Adrenal gland (tissue), 12 donors: ENCODE measurements around the gene HTR4. TPM values are rescaled to one million over a fixed set of nuclear protein-coding genes. Genes with fewer than 3 reads are reported as not detected.

ENCODE experiments used
- DNase-seq, 7 donors: peaks; one replicate each; pipeline ENCODE4 v3.0.0-alpha.2; 2019 to 2020
- H3K27ac ChIP-seq, 5 donors: fragments of 200-600 bp; sonication (generic) in 4 of 5; 1 replicate in 3 of 5; 2 replicates in 2 of 5; pipeline versions ENCODE4 v1.5.1 to v1.8.0; 2016 to 2020; ENCODE audit warnings: mild to moderate bottlenecking in 1 of 5
- H3K27me3 ChIP-seq: fragments of 200-600 bp; 2 replicates; pipeline ENCODE4 v1.8.0; 2021
- H3K36me3 ChIP-seq, 2 donors: fragments of 200-600 bp; replicated peaks in 1 of 2; 1 replicate in 1 of 2; 2 replicates in 1 of 2; pipeline versions ENCODE4 v1.5.1 to v1.8.0; 2018 to 2022
- H3K4me1 ChIP-seq, 2 donors: fragments of 200-600 bp; replicated peaks in 1 of 2; 1 replicate in 1 of 2; 2 replicates in 1 of 2; pipeline versions ENCODE4 v1.5.1 to v1.8.0; 2018 to 2021
- H3K4me3 ChIP-seq, 4 donors: fragments of 200-600 bp; sonication (generic) in 3 of 4; one replicate each; pipeline ENCODE4 v1.5.1; 2016 to 2018
- H3K9me3 ChIP-seq, 3 donors: fragments of 200-600 bp; sonication (generic) in 1 of 3; replicated peaks in 1 of 3; 1 replicate in 2 of 3; 2 replicates in 1 of 3; pipeline versions ENCODE4 v1.5.1 to v1.8.0; 2016 to 2021
- POLR2A ChIP-seq, 2 donors: fragments of 450-650 bp; IDR thresholded peaks; one replicate each; pipeline ENCODE4 v1.6.1; 2017; ENCODE audit warnings: antibody characterized with exemption in 2 of 2, mild to moderate bottlenecking in 2 of 2, moderate library complexity in 1 of 2
- WGBS, 4 donors: extraction: QIAGEN DNeasy Blood & Tissue Kit in 2 of 4; methylation state at CpG; one replicate each; pipeline versions ENCODE4 v1.1.5 to v1.1.7; 2013 to 2017; 5-methylcytosine and 5-hydroxymethylcytosine counted together
- intact Hi-C, 2 donors: fragments of 100-400 bp; cut with DNase I; formaldehyde crosslinking; loops; one replicate each; pipeline versions ENCODE4 v1.14.1 to v1.15.0; 2022 to 2023
- polyA plus RNA-seq, 3 donors: library from polyadenylated mRNA; stranded (reverse); fragments of 200-250 nt in 2 of 3; fragments of 350-450 nt in 1 of 3; fragmentation: Illumina TruSeq in 1 of 3; extraction: RNeasy Lipid Tissue Mini Kit (QIAGEN cat#74804) in 1 of 3; gene quantifications; one replicate each; pipeline ENCODE4 v1.2.3, GENCODE V29; 2013 to 2014
- total RNA-seq, 9 donors: library from RNA; depleted of rRNA in 4 of 9; stranded (reverse); fragments of >200 nt in 4 of 9; fragments of 120-200 nt in 1 of 9; fragmentation: NEBNext Ultra II Directional in 1 of 9; extraction: Animal tissue kit (Norgen Biotek cat#: 25700) in 1 of 9; gene quantifications; one replicate each; pipeline versions ENCODE4 v1.1.0 to v1.2.4, GENCODE V29; 2013 to 2023
- TF ChIP-seq, protein P1 (sequence below), 6 experiments: fragments of 450-650 bp in 4 of 6; fragments of 200-600 bp in 2 of 6; sonication (generic) in 1 of 6; IDR thresholded peaks; 1 replicate in 5 of 6; 2 replicates in 1 of 6; pipeline versions ENCODE4 v1.5.1 to v1.8.0; 2016 to 2021; ENCODE audit warnings: antibody characterized with exemption in 6 of 6, mild to moderate bottlenecking in 2 of 6, moderate library complexity in 1 of 6
- donor health status: healthy with polysubstance abuse.
- donor health status: Bipolar disorder and iron deficiency.
- donor health status: DM: yes; HTN: yes; CAD: no.
- donor health status: DM: no; HTN: no; CAD: no.
- donor health status: DM: no; HTN: no; CAD: no.
- donor health status: DM: yes; HTN: yes; CAD: no.

HTR4 gene
- total and polyA plus RNA-seq, 12 donors: 0.11 to 2.6 (median 0.83) TPM; not detected in 1

DNA sequence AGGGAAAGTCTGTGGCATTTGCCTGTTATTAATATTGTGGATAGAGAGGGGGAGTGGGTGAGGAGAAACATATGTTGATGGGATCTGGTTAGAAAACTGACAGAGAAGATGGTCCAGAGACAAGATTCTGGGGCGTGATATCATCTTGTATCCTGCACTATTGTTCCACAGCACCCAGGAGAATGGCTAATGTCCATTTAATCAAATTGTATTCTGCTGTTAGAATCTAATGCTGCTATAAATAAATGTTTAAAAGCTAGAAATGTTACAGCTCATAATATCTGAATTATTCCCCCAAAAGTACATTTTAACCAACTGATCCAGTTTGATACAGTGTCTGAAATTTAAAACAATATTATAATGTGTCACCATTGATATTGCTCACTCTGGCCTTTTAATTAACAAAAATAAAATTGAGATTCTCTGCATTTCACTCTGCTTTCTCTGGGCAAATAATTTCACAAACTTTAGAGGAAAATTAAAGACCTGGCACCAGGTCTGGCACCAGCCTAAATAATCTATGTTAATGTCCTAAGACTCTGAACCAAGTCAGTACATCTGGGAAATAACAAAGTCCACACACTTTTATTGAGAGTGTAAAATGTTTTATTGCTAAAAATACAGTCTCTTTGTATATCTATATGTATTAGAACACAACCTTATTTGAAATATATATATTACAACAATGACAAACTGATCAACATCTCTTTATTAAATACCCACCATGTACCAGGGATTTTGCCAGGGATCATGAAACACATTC lies 18.8 kb downstream of the HTR4 start:
- Histone ChIP-seq H3K4me1 (no peaks in the 10 kb centered on the region), H3K27me3 (no peaks in the 10 kb centered on the region), H3K4me3 (no peak overlapping the region), H3K9me3 (no peaks in the 10 kb centered on the region), H3K36me3 (no peaks in the 10 kb centered on the region), H3K27ac (no peak overlapping the region)
- intact Hi-C loops: no loop called here
- DNase-seq: no peak
- WGBS, 4 donors: 70 to 82% (median 76%) methylated on average over 1 of the region's 1 CpG
- TF ChIP-seq, protein P1, sequence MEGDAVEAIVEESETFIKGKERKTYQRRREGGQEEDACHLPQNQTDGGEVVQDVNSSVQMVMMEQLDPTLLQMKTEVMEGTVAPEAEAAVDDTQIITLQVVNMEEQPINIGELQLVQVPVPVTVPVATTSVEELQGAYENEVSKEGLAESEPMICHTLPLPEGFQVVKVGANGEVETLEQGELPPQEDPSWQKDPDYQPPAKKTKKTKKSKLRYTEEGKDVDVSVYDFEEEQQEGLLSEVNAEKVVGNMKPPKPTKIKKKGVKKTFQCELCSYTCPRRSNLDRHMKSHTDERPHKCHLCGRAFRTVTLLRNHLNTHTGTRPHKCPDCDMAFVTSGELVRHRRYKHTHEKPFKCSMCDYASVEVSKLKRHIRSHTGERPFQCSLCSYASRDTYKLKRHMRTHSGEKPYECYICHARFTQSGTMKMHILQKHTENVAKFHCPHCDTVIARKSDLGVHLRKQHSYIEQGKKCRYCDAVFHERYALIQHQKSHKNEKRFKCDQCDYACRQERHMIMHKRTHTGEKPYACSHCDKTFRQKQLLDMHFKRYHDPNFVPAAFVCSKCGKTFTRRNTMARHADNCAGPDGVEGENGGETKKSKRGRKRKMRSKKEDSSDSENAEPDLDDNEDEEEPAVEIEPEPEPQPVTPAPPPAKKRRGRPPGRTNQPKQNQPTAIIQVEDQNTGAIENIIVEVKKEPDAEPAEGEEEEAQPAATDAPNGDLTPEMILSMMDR (IDR thresholded peaks at IDR 0.05): no peak
- no peak for TF ChIP-seq POLR2A (IDR thresholded peaks at IDR 0.05)

DNA sequence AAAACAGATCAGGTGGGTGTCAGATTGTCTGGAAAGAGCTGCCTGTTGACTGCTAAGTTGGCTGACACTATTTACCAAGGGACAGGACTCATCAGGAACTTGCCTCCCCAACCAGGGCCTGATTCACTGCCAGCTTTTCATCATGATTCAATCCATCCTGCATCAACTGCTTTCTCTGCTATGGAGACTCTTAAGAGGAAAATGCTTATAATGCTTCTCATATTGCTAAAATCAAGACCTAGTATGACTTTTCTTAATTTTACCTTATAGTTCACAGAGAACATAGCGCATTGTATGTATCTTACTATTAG lies 21.3 kb downstream of the HTR4 start:
- Histone ChIP-seq H3K36me3 (no peaks in the 10 kb centered on the region), H3K27me3 (no peaks in the 10 kb centered on the region), H3K27ac (no peak overlapping the region), H3K4me1 (no peaks in the 10 kb centered on the region), H3K4me3 (no peak overlapping the region), H3K9me3 (no peaks in the 10 kb centered on the region)
- WGBS, 4 donors: 93 to 100% (median 95%) methylated on average over 1 of the region's 1 CpG
- no peak for DNase-seq
- intact Hi-C loops: no loop called here
- TF ChIP-seq, protein P1 (IDR thresholded peaks at IDR 0.05): no peak
- no peak for TF ChIP-seq POLR2A (IDR thresholded peaks at IDR 0.05)

DNA sequence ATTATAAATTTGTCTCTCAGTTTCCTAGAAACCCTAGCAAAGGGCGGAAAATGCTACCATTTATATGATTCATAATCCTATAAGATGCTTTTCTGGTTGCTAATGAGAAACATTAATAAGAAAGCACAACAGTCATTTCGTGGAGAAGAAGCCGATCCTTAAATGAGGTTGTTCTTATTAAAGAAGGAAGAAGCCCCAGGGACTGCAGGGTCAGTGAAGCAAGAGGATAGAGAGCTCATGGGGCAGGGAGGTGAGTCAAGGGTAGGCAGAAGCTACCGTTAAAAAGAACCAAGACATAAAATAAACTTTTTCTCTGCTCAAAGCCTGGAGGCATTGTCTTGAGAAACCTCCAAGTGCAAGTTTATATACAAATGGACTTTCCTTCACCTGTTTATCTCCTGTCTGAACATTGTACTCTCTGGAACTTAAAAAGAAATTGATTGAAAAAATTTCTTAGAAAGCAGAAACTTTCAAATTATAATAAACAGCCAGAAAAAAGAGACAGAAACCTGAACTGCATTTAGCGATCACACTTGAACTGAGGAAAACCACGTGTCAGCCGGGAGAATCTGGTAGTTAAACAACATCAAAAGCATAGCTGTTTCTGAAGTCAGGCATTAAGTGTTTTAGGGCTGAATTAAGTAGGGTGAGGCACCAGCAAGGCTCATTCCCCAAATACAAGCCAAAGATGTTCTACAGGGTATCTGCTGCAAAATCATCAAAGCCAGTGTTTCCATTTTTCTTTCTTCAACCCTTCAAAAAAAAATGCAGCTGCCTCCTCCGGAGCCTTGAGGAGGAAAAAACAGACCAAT lies 21.9 kb downstream of the HTR4 start:
- WGBS, 4 donors: 52 to 69% (median 64%) methylated on average over 8 of the region's 8 CpGs
- no peak for DNase-seq
- intact Hi-C loops: no loop called here
- Histone ChIP-seq H3K27ac (no peak overlapping the region), H3K4me3 (no peak overlapping the region), H3K27me3 (no peaks in the 10 kb centered on the region), H3K36me3 (no peaks in the 10 kb centered on the region), H3K4me1 (no peaks in the 10 kb centered on the region), H3K9me3 (no peaks in the 10 kb centered on the region)
- TF ChIP-seq, protein P1 (IDR thresholded peaks at IDR 0.05): no peak
- TF ChIP-seq POLR2A (IDR thresholded peaks at IDR 0.05): no peak

DNA sequence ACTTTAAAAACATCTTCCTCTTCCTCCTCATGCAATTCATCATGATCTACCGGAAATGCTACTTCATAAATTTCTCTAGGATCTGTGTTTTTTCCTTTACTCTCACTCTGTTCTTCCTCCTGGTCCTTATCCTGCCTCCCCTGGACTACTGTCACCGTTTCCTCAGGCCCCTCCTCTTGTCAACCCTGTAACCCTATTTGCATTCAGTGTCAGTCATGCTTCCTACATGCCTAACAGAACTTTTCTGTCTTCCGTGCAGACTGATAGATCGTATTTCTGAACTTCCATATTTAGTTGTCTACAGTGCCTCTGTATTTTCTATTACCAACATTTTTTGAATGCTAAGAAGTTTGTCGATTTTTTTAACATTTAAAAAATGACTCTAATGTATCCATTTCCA lies 27.3 kb downstream of the HTR4 start:
- Histone ChIP-seq H3K4me3 (no peak overlapping the region), H3K36me3 (no peaks in the 10 kb centered on the region), H3K9me3 (no peaks in the 10 kb centered on the region), H3K27me3 (no peaks in the 10 kb centered on the region), H3K27ac (no peak overlapping the region), H3K4me1 (peaks cover 0 to 8% of the 10 kb centered on the region in 2 donors)
- WGBS, 4 donors: 64 to 75% (median 69%) methylated on average over 5 of the region's 5 CpGs
- no peak for DNase-seq
- TF ChIP-seq POLR2A (IDR thresholded peaks at IDR 0.05): no peak
- TF ChIP-seq, protein P1 (IDR thresholded peaks at IDR 0.05): no peak
- intact Hi-C loops: no loop called here
